Breast epithelium (tissue), 4 donors: ENCODE results near the gene POU3F3. TPM values are rescaled to one million over a fixed set of nuclear protein-coding genes. Genes with fewer than 3 reads are reported as not detected.

Experiments used
- DNase-seq, 2 donors: peaks; one replicate each; pipeline ENCODE4 v3.0.0-alpha.2; 2019; ENCODE audit warnings: low spot score in 2 of 2
- H3K27ac ChIP-seq, 2 donors: fragments of 200-600 bp; sonication (generic) in 1 of 2; one replicate each; pipeline ENCODE4 v1.5.1; 2016 to 2019; ENCODE audit warnings: mild to moderate bottlenecking in 1 of 2
- H3K27me3 ChIP-seq, 2 donors: fragments of 200-600 bp; sonication (generic) in 1 of 2; one replicate each; pipeline versions ENCODE4 v1.5.1 to v1.6.0; 2017 to 2019; ENCODE audit warnings: control low read depth in 1 of 2, mild to moderate bottlenecking in 1 of 2
- H3K36me3 ChIP-seq: fragments of 200-600 bp; one replicate; pipeline ENCODE4 v1.5.1; 2019
- H3K4me1 ChIP-seq, 2 donors: fragments of 200-600 bp; sonication (generic); one replicate each; pipeline ENCODE4 v1.5.1; 2016 to 2019; ENCODE audit warnings: control low read depth in 1 of 2
- H3K4me3 ChIP-seq, 3 donors: fragments of 200-600 bp; sonication (generic); 1 replicate in 2 of 3; 2 replicates in 1 of 3; pipeline ENCODE4 v1.5.1; 2016 to 2019; ENCODE audit warnings: mild to moderate bottlenecking in 3 of 3, moderate library complexity in 2 of 3
- H3K9me3 ChIP-seq, 2 donors: fragments of 200-600 bp; sonication (generic) in 1 of 2; one replicate each; pipeline ENCODE4 v1.5.1; 2016 to 2019; ENCODE audit warnings: control low read depth in 1 of 2
- CTCF ChIP-seq, 3 donors: fragments of 450-650 bp; IDR thresholded peaks; one replicate each; pipeline ENCODE4 v1.5.1; 2016 to 2017; ENCODE audit warnings: antibody characterized with exemption in 3 of 3, mild to moderate bottlenecking in 3 of 3, moderate library complexity in 3 of 3
- POLR2A ChIP-seq: fragments of 450-650 bp; IDR thresholded peaks from one replicate; pipeline ENCODE4 v1.6.1; 2016; ENCODE audit warnings: antibody characterized with exemption, mild to moderate bottlenecking, moderate library complexity
- POLR2AphosphoS5 ChIP-seq, 3 donors: sonication (generic); formaldehyde crosslinking; IDR thresholded peaks; one replicate each; pipeline ENCODE4 v1.6.1; 2017; ENCODE audit warnings: antibody characterized with exemption in 3 of 3
- intact Hi-C: fragments of 100-400 bp; cut with DNase I; formaldehyde crosslinking; loops from one replicate; pipeline ENCODE4 v1.15.1; 2023; ENCODE audit warnings: low total_unique reads
- total RNA-seq, 3 donors: library from RNA; depleted of rRNA; stranded (reverse); fragments of >200 nt; gene quantifications; one replicate each; pipeline ENCODE4 v1.1.0, GENCODE V29; 2016

Gene POU3F3
- total RNA-seq, 3 donors from 2014 or later: 0.32 to 3.4 (median 0.98) TPM

- TF ChIP-seq POLR2A: no peak
- no peak for TF ChIP-seq CTCF (IDR thresholded peaks at IDR 0.05)
- no peak for TF ChIP-seq POLR2AphosphoS5 (IDR thresholded peaks at IDR 0.05)
- no peaks in the 10 kb centered on the region for H3K9me3 ChIP-seq
- no peaks in the 10 kb centered on the region for H3K4me1 ChIP-seq
- H3K27me3 ChIP-seq: peaks cover 7 to 100% of the 10 kb centered on the region in 2 donors
- intact Hi-C loops: no loop called here
- no peak overlapping the region for H3K27ac ChIP-seq
- DNase-seq: no peak
- peak overlapping the region in 2 of 3 donors; percentile 28 to 50 for H3K4me3 ChIP-seq
- H3K36me3 ChIP-seq: no peaks in the 10 kb centered on the region
These were observed 8.4 kb downstream of the POU3F3 start for GRCh38 chr2:104862058-104862941.

- DNase-seq: no peak
- intact Hi-C loops: no loop called here
- H3K27me3 ChIP-seq: peaks cover 7 to 100% of the 10 kb centered on the region in 2 donors
These were observed 9.2 kb downstream of the POU3F3 start for GRCh38 chr2:104863146-104863467.

GRCh38 chr2:104863468-104864279 lies 9.8 kb downstream of the POU3F3 start:
- no peaks in the 10 kb centered on the region for H3K4me1 ChIP-seq
- DNase-seq: no peak
- H3K27me3 ChIP-seq: peaks cover 7 to 100% of the 10 kb centered on the region in 2 donors
- intact Hi-C loops: no loop called here
- H3K27ac ChIP-seq: no peak overlapping the region
- no peaks in the 10 kb centered on the region for H3K9me3 ChIP-seq
- H3K36me3 ChIP-seq: no peaks in the 10 kb centered on the region
- TF ChIP-seq POLR2AphosphoS5 (IDR thresholded peaks at IDR 0.05) (no peak), POLR2A (no peak), CTCF (IDR thresholded peaks at IDR 0.05) (no peak)
- peak overlapping the region in 1 of 3 donors; percentile 3 for H3K4me3 ChIP-seq

More at GRCh38 chr2:104863146-104863467, 9.2 kb downstream of the POU3F3 start:
- H3K4me3 ChIP-seq: no peak overlapping the region
- no peaks in the 10 kb centered on the region for H3K9me3 ChIP-seq
- no peaks in the 10 kb centered on the region for H3K4me1 ChIP-seq
- TF ChIP-seq CTCF (IDR thresholded peaks at IDR 0.05): no peak
- no peak for TF ChIP-seq POLR2AphosphoS5 (IDR thresholded peaks at IDR 0.05)
- no peak for TF ChIP-seq POLR2A
- H3K27ac ChIP-seq: no peak overlapping the region
- no peaks in the 10 kb centered on the region for H3K36me3 ChIP-seq

- TF ChIP-seq POLR2AphosphoS5 (IDR thresholded peaks at IDR 0.05) (no peak), CTCF (IDR thresholded peaks at IDR 0.05) (no peak), POLR2A (no peak)
- no peak for DNase-seq
- no peak overlapping the region for H3K27ac ChIP-seq
- H3K27me3 ChIP-seq: peaks cover 7 to 100% of the 10 kb centered on the region in 2 donors
- no peaks in the 10 kb centered on the region for H3K36me3 ChIP-seq
- H3K4me1 ChIP-seq: no peaks in the 10 kb centered on the region
- intact Hi-C loops: no loop called here
- H3K9me3 ChIP-seq: no peaks in the 10 kb centered on the region
- no peak overlapping the region for H3K4me3 ChIP-seq
These were observed 10.6 kb downstream of the POU3F3 start for GRCh38 chr2:104864280-104865095.
